GM23248 (cell line): ENCODE results near the gene FTO.

ENCODE experiments used
- EZH2 ChIP-seq: fragments of 200-600 bp; sonication (generic); IDR thresholded peaks from 2 replicates; pipeline ENCODE4 v1.6.1; 2018; ENCODE audit warnings: antibody characterized with exemption, mild to moderate bottlenecking; ENCODE audit not compliant: insufficient read depth, poor library complexity, severe bottlenecking
- EZH2phosphoT487 ChIP-seq: fragments of 200-600 bp; sonication (generic); IDR thresholded peaks from 2 replicates; pipeline ENCODE4 v1.6.1; 2018; ENCODE audit warnings: antibody characterized with exemption, moderate library complexity, mild to moderate bottlenecking, low read depth; ENCODE audit not compliant: insufficient read depth

GRCh38 chr16:53891409-53892139 is 187.6 kb downstream of the FTO start:
- no peak for TF ChIP-seq EZH2phosphoT487
- TF ChIP-seq EZH2 = no peak
